Activated T-helper 2 cell treated with anti-CD3 and anti-CD28 coated beads, Interferon-gamma antibody, Interleukin-2, Interleukin-4, amounts not matched to agents 10 μg/mL and 5 μg/mL and 100 μg/mL, durations not matched to agents 14 hours and 24 hours and 36 hours (primary cell): ENCODE measurements around the gene RAPGEF2. TPM values are rescaled to one million over a fixed set of nuclear protein-coding genes. Genes with fewer than 3 reads are reported as not detected.
"Not testable (repeated sequence)": the region's sequence is repeated elsewhere in the genome, so short reads cannot be mapped to it uniquely, and the experiment has no call there.

Experiments used
- DNase-seq: peaks from one replicate; pipeline ENCODE4 v3.0.0; 2021; ENCODE audit warnings: low spot score
- H3K27ac Mint-ChIP-seq: one replicate; pipeline ENCODE4 v1.8.0; 2021; ENCODE audit warnings: mixed read lengths
- H3K27me3 Mint-ChIP-seq: one replicate; pipeline ENCODE4 v1.8.0; 2021; ENCODE audit warnings: low read depth, mixed read lengths
- H3K36me3 Mint-ChIP-seq: one replicate; pipeline ENCODE4 v1.8.0; 2021; ENCODE audit warnings: low read depth, mixed read lengths
- H3K4me1 Mint-ChIP-seq: one replicate; pipeline ENCODE4 v1.8.0; 2021; ENCODE audit warnings: low read depth, mixed read lengths
- H3K4me3 Mint-ChIP-seq: one replicate; pipeline ENCODE4 v1.8.0; 2021; ENCODE audit warnings: low read depth, mild to moderate bottlenecking, moderate library complexity, mixed read lengths
- H3K9me3 Mint-ChIP-seq: one replicate; pipeline ENCODE4 v1.8.0; 2021; ENCODE audit warnings: mixed read lengths
- intact Hi-C: fragments of 100-400 bp; cut with micrococcal nuclease; formaldehyde crosslinking; loops from one replicate; pipeline ENCODE4 v1.15.1; 2023
- total RNA-seq: library from RNA; stranded (reverse); gene quantifications from 2 replicates; pipeline ENCODE4 v1.2.3, GENCODE V29; 2022

Gene RAPGEF2
- total RNA-seq, 1 donor from 2014 or later, result 17.0 TPM

DNA sequence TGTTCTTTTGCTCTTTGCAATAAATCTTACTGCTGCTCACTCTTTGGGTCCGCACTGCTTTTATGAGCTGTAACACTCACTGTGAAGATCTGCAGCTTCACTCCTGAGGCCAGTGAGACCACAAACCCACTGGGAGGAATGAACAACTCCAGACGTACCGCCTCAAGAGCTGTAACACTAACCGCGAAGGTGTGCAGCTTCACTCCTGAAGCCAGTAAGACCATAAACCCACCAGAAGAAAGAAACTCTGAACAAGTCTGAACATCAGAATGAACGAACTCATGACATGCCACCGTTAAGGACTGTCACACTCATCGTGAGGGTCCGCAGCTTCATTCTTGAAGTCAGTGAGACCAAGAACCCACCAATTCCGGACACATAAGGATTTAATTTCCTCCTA is 276.2 kb downstream of the RAPGEF2 start:
- H3K4me3 Mint-ChIP-seq, intact Hi-C loops, H3K9me3 Mint-ChIP-seq, H3K4me1 Mint-ChIP-seq, H3K36me3 Mint-ChIP-seq, H3K27me3 Mint-ChIP-seq, H3K27ac Mint-ChIP-seq, DNase-seq: not testable (repeated sequence)

DNA sequence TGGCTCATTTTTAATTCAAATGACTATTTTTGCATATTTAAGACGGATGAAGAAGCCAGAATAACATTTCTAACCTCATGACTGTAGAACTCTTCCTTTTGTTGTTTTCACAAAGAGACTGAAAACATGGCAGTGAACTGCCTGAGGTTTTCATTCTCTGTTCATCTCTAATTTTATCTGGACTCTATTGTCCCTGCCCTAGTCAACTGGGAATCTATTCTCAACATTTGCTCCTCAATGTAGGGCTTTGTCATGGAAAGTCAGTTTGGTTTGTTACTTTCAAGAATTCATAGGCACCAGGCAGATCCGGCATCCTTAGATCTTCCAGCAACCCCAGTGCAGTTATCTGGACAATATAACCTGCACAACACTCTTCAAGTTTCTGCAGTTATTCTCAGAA is 277.0 kb downstream of the RAPGEF2 start:
- Mint-ChIP-seq H3K4me3 (no peak overlapping the region), H3K9me3 (no peaks in the 10 kb centered on the region), H3K27me3 (no peaks in the 10 kb centered on the region), H3K36me3 (no peaks in the 10 kb centered on the region), H3K27ac (no peak overlapping the region), H3K4me1 (no peaks in the 10 kb centered on the region)
- intact Hi-C loops, result no loop called here
- DNase-seq, result no peak

DNA sequence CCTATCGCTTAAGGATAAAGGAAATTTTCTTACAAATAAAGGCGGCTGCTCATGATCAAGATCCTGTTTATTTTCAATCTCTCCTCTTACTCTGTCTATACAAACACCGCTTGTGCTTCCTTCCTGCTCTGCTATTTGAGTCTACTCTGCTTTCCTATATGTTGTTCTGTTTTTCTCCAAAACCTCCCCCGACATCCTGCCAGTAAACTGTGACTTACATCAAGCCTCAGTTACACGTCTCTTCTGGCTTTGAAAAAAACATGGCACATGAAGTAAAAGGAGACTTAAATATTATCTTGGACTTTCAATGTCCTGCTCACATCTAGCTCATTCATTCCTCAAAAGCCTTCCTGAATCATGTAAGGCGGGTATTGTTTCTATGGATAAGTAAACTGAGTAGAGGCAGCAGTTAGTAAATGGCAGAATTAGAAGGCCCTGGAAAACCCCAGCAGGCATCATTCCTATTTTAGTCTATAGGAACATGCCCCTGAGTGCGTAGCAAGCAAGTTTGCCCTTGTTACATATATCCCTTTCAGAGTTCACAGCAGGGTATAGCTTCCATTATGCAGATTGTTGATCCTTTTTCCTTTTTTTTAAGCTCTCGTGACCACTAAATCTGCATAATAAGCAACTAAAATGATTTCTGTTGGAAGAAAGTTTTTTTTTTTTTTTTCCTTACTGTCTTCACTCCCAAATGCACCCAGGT is 280.1 kb downstream of the RAPGEF2 start:
- no peaks in the 10 kb centered on the region for H3K4me1 Mint-ChIP-seq
- DNase-seq, result no peak
- H3K9me3 Mint-ChIP-seq, result no peaks in the 10 kb centered on the region
- no peak overlapping the region for H3K27ac Mint-ChIP-seq
- H3K4me3 Mint-ChIP-seq, result no peak overlapping the region
- H3K27me3 Mint-ChIP-seq, result no peaks in the 10 kb centered on the region
- intact Hi-C loops, result no loop called here
- no peaks in the 10 kb centered on the region for H3K36me3 Mint-ChIP-seq

DNA sequence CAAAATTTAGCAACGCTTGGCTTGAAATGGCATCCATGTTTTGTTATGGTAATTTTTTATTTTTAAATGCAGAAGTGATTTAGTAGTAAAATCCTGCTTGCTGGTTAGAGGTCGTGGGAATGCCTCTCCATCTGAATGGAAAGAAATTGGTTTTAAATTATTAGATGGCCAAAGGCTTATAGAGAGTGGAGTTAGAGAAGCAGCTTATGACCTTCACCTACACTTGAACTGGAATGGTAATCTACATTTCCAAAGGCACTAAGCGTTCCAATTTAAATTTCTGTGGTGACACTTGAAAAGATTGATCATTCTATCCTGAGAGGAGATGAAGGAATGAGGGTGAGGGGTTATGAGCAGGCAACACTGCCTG is 280.7 kb downstream of the RAPGEF2 start:
- Mint-ChIP-seq H3K27me3 (no peaks in the 10 kb centered on the region), H3K4me3 (no peak overlapping the region), H3K9me3 (no peaks in the 10 kb centered on the region), H3K27ac (no peak overlapping the region), H3K36me3 (no peaks in the 10 kb centered on the region), H3K4me1 (no peaks in the 10 kb centered on the region)
- DNase-seq, result no peak
- intact Hi-C loops, result no loop called here

DNA sequence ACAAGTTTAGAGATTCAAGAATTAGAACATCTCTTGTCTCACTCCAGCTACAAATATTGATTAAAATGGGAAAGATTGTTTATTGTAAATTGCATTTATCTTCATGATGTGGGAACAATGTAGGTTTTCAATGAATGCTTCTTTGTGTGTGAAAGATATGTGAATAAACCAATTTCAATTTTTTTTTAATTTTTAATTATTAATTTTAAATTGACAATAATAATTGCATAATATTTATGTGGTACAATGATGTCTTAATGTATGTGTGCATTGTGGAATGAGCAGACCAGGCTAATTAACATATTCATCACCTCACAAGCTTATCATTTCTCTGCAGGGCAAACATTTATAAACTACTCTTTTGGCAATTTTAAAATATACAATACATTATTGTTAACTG is 281.1 kb downstream of the RAPGEF2 start:
- Mint-ChIP-seq H3K36me3 (no peaks in the 10 kb centered on the region), H3K27me3 (no peaks in the 10 kb centered on the region), H3K4me1 (no peaks in the 10 kb centered on the region), H3K4me3 (no peak overlapping the region), H3K27ac (no peak overlapping the region), H3K9me3 (no peaks in the 10 kb centered on the region)
- intact Hi-C loops, result no loop called here
- no peak for DNase-seq

DNA sequence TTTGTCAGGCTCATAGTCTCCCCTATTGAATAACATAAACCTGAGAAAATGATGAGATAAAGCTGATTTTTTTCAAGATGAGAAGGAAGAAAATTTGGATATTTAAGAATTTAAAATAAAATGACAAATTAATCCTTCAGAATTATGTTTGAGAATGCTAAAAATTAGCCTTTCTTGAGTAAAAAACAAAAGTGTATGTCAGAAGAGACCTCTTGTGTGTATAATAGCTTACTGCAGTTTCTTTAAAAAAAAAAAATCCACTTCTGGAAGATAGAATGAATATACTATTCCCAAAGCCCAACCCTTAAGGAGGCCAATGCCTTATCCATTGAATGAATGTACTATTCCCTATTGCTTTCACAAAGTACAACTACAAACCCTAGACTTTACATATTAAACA is 281.8 kb downstream of the RAPGEF2 start:
- Mint-ChIP-seq H3K4me1 (no peaks in the 10 kb centered on the region), H3K4me3 (no peak overlapping the region), H3K27ac (no peak overlapping the region), H3K9me3 (no peaks in the 10 kb centered on the region), H3K27me3 (no peaks in the 10 kb centered on the region), H3K36me3 (no peaks in the 10 kb centered on the region)
- no peak for DNase-seq
- intact Hi-C loops, result no loop called here

DNA sequence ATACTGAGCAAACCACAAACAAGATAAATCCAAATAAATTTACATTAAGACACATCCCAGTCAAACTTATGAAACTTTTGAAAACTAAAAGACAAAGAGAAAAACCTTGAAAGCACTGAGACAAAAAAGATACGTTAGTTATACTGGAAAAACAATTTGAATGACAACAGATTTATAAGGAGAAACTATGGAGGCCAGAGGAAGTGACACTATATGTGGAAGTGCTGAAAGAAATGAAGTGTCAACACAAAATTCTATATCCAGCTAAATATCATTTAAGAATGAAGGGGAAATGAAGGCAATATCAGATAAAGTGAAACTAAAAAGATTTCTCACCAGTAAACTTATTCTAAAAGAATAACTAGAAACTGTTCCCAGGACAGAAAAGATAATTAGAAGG is 283.7 kb downstream of the RAPGEF2 start:
- no peak overlapping the region for H3K27ac Mint-ChIP-seq
- H3K4me3 Mint-ChIP-seq, result no peak overlapping the region
- no peaks in the 10 kb centered on the region for H3K4me1 Mint-ChIP-seq
- no peaks in the 10 kb centered on the region for H3K27me3 Mint-ChIP-seq
- H3K9me3 Mint-ChIP-seq, result no peaks in the 10 kb centered on the region
- no peak for DNase-seq
- intact Hi-C loops, result no loop called here
- no peaks in the 10 kb centered on the region for H3K36me3 Mint-ChIP-seq

DNA sequence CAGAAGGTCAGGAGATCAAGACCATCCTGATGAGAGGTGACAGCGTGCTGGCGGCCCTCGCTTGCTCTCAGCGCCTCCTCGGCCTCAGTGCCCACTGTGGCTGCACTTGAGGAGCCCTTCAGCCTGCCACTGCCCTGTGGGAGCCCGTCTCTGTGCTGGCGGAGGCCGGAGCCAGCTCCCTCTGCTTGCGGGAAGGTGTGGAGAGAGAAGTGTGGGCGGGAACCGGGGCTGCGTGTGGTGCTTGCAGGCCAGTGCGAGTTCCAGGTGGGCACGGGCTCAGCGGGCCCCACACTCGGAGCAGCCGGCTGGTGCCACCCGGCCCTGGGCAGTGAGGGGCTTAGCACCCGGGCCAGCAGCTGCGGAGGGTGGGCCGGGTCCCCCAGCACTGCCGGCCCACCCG is 286.9 kb downstream of the RAPGEF2 start:
- no peak for DNase-seq
- no peak overlapping the region for H3K4me3 Mint-ChIP-seq
- H3K36me3 Mint-ChIP-seq, result no peaks in the 10 kb centered on the region
- no peaks in the 10 kb centered on the region for H3K4me1 Mint-ChIP-seq
- intact Hi-C loops, result no loop called here
- H3K27ac Mint-ChIP-seq, result no peak overlapping the region
- H3K27me3 Mint-ChIP-seq, result peaks cover 1% of the 10 kb centered on the region
- H3K9me3 Mint-ChIP-seq, result no peaks in the 10 kb centered on the region

DNA sequence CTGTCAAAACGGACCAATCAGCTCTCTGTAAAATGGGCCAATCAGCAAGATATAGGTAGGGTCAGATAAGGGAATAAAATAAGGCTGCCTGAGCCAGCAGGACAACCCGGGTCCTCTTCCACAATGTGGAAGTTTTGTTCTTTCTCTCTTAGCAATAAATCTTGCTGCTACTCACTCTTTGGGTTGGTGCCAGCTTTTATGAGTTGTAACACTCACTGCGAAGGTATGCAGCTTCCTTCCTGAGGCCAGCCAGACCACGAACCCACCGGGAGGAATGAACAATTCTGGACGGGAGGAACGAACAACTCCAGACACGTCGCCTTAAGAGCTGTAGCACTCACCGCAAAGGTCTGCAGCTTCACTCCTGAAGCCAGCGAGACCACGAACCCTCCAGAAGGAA is 287.8 kb downstream of the RAPGEF2 start:
- intact Hi-C loops, result no loop called here
- no peak for DNase-seq
- Mint-ChIP-seq H3K36me3 (no peaks in the 10 kb centered on the region), H3K4me3 (no peak overlapping the region), H3K27me3 (peaks cover 1% of the 10 kb centered on the region), H3K9me3 (no peaks in the 10 kb centered on the region), H3K4me1 (no peaks in the 10 kb centered on the region), H3K27ac (no peak overlapping the region)

DNA sequence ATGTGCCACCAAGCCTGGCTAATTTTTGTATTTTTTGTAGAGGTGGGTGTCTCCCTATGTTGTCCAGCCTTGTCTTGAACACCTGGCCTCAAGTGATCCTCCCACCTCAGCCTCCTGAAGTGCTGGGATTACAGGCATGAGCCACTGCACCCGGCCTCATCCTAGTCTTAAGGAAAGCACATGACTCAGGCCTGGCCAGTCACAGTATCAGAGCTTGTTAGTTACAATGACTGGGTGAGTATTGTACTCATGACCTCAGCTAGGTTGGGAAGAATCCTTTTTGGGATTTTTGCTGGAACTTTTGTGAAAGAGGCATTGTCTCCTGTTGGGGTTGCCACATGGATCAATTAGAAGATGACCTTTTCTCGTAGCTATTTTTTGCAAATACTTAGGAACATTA is 292.8 kb downstream of the RAPGEF2 start:
- no peak for DNase-seq
- H3K4me1 Mint-ChIP-seq, result no peaks in the 10 kb centered on the region
- no peaks in the 10 kb centered on the region for H3K9me3 Mint-ChIP-seq
- intact Hi-C loops, result no loop called here
- H3K36me3 Mint-ChIP-seq, result no peaks in the 10 kb centered on the region
- no peak overlapping the region for H3K4me3 Mint-ChIP-seq
- H3K27me3 Mint-ChIP-seq, result peaks cover 1% of the 10 kb centered on the region
- H3K27ac Mint-ChIP-seq, result no peak overlapping the region

DNA sequence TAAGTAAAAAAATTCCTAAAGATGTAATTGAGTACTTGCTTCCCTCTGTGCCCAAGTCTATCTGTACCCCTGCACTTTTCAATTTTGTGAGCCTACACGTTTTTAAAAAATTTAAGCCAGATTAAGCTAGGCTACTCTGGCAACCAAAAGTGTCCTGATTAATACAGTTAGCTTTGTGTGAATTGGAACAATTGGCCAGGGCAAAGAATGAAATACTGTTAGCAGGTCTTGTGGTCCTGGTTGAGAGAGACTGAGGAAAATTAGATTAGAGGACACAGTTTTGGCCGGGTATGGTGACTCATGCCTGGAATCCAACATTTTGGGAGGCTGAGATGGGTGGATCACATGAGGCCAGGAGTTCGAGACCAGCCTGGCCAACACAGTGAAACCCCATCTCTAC is 293.3 kb downstream of the RAPGEF2 start:
- no peak overlapping the region for H3K4me3 Mint-ChIP-seq
- no peaks in the 10 kb centered on the region for H3K4me1 Mint-ChIP-seq
- H3K9me3 Mint-ChIP-seq, result no peaks in the 10 kb centered on the region
- H3K27ac Mint-ChIP-seq, result no peak overlapping the region
- H3K27me3 Mint-ChIP-seq, result peaks cover 1% of the 10 kb centered on the region
- no peaks in the 10 kb centered on the region for H3K36me3 Mint-ChIP-seq
- DNase-seq, result no peak
- intact Hi-C loops, result no loop called here

DNA sequence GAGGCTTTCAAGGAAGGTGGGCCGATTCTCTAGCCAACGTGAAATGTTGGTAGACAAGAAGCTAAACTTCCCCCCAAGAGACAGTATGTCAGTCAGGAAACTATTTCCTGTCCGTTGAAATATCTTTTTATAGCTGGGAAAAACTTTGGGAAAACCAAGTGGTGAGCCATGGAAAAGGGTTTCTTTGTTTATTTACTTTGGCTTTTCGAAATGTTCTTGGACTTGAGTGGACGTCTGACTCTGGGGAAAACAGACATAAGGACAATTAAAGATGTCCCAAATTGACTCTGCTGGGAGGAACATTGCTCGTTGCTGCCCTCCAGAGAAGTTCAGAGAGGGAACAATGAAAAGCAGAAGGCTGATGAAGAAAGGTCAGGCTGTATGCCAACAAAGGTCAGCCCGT is 295.4 kb downstream of the RAPGEF2 start:
- Mint-ChIP-seq H3K27ac (no peak overlapping the region), H3K4me3 (no peak overlapping the region), H3K27me3 (no peaks in the 10 kb centered on the region), H3K4me1 (no peaks in the 10 kb centered on the region), H3K9me3 (no peaks in the 10 kb centered on the region), H3K36me3 (no peaks in the 10 kb centered on the region)
- intact Hi-C loops, result no loop called here
- no peak for DNase-seq

DNA sequence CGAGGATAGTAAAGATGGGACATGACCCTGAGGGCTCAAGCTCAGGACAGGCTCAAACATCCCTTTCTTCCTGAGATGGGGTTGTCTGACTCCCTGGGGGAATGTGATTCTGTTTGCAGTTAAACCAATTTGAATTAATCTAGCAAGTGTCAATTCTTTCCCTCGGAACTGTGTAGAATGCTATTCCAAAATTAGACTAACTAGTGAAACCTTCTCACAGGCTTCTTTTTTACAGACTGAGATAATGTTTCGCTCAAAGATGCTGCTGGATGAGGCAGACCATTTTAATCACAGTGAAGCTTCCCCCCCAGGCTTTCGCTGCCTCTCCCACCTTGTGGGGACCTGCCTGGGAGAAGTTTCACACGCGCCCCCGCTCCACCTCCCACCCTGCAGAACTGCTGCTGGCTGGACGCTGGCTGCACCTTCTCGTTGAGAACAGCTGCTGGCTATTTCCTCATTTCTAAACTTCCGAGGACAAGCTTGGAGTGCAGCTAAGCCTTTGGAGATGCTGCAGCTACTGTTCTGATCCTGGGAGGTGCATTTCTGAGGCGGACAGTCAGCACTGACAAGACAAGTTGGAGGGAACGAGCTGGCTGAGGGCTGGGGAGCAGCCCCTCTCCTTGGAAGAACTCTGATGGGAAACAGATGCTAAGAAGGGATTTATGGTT is 297.8 kb downstream of the RAPGEF2 start:
- Mint-ChIP-seq H3K27me3 (no peaks in the 10 kb centered on the region), H3K4me3 (no peak overlapping the region), H3K36me3 (no peaks in the 10 kb centered on the region), H3K4me1 (no peaks in the 10 kb centered on the region), H3K9me3 (no peaks in the 10 kb centered on the region), H3K27ac (no peak overlapping the region)
- intact Hi-C loops, result no loop called here
- DNase-seq, result no peak
